Neural crest cell (in vitro differentiated cells): Measurements from ENCODE around the gene SPAM1. TPM values are rescaled to one million over a fixed set of nuclear protein-coding genes. Genes with fewer than 3 reads are reported as not detected.

Experiments
- DNase-seq: peaks from one replicate; pipeline ENCODE4 v3.0.0; 2021; ENCODE audit warnings: low read depth, mixed read lengths, low spot score
- H3K27ac Mint-ChIP-seq: one replicate; pipeline ENCODE4 v1.8.0; 2021; ENCODE audit warnings: mild to moderate bottlenecking, mixed read lengths; ENCODE audit not compliant: unreplicated experiment
- H3K27me3 Mint-ChIP-seq: 2 replicates; pipeline ENCODE4 v1.8.0; 2021; ENCODE audit warnings: low read depth, mild to moderate bottlenecking, mixed read lengths
- H3K36me3 Mint-ChIP-seq: 2 replicates; pipeline ENCODE4 v1.8.0; 2021; ENCODE audit warnings: low read depth, mild to moderate bottlenecking, mixed read lengths
- H3K4me1 Mint-ChIP-seq: 2 replicates; pipeline ENCODE4 v1.8.0; 2021; ENCODE audit warnings: mixed read lengths
- H3K4me3 Mint-ChIP-seq: one replicate; pipeline ENCODE4 v1.8.0; 2021; ENCODE audit warnings: mild to moderate bottlenecking, mixed read lengths
- H3K9me3 Mint-ChIP-seq: 2 replicates; pipeline ENCODE4 v1.8.0; 2021; ENCODE audit warnings: mixed read lengths
- CTCF ChIP-seq: fragments of 200-600 bp; sonication (generic); conservative IDR thresholded peaks from 2 replicates; pipeline ENCODE4 v1.5.0; 2021; ENCODE audit warnings: antibody characterized with exemption, mild to moderate bottlenecking
- total RNA-seq: library from RNA; stranded (reverse); gene quantifications from 2 replicates; pipeline ENCODE4 v1.2.1, GENCODE V29; 2021

SPAM1 gene
- total RNA-seq, 1 donor from 2014 or later = not detected

- H3K27me3 Mint-ChIP-seq = no peaks in the 10 kb centered on the region
- no peak for DNase-seq
- TF ChIP-seq CTCF = no peak
- no peak overlapping the region for H3K4me3 Mint-ChIP-seq
- H3K27ac Mint-ChIP-seq = no peak overlapping the region
- no peaks in the 10 kb centered on the region for H3K4me1 Mint-ChIP-seq
- H3K9me3 Mint-ChIP-seq = no peaks in the 10 kb centered on the region
- H3K36me3 Mint-ChIP-seq = no peaks in the 10 kb centered on the region
Measured at GRCh38 chr7:123972831-123973230, 47.8 kb downstream of the SPAM1 start.

GRCh38 chr7:123974326-123974908, 49.4 kb downstream of the SPAM1 start:
- DNase-seq = no peak
- H3K4me3 Mint-ChIP-seq = no peak overlapping the region
- TF ChIP-seq CTCF = no peak
- no peaks in the 10 kb centered on the region for H3K4me1 Mint-ChIP-seq
- peaks cover 3% of the 10 kb centered on the region for H3K9me3 Mint-ChIP-seq
- H3K27me3 Mint-ChIP-seq = no peaks in the 10 kb centered on the region
- H3K36me3 Mint-ChIP-seq = no peaks in the 10 kb centered on the region
- no peak overlapping the region for H3K27ac Mint-ChIP-seq

DNA sequence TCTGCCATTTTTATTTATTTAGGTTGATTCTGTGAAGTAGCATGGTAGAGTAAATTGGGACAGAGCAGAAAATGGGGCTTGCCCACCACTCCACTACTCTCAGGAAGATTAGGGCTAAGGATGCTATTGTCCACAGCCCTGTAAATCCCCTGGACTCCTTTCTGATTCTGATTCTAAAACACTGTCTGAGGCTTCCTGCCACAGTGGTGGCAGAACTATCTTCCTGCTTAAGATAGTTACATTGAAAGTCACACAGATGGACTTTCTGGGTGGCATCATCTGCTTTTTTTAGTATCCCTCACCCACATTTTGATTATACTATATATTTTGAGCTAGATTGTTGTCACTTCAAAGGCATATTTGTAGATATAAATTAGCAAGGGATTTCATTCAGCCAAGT, 50.0 kb downstream of the SPAM1 start:
- no peak overlapping the region for H3K27ac Mint-ChIP-seq
- no peak overlapping the region for H3K4me3 Mint-ChIP-seq
- no peak for DNase-seq
- H3K27me3 Mint-ChIP-seq = no peaks in the 10 kb centered on the region
- H3K36me3 Mint-ChIP-seq = no peaks in the 10 kb centered on the region
- no peak for TF ChIP-seq CTCF
- no peaks in the 10 kb centered on the region for H3K4me1 Mint-ChIP-seq
- H3K9me3 Mint-ChIP-seq = peaks cover 3% of the 10 kb centered on the region

GRCh38 chr7:123977081-123977480, 52.0 kb downstream of the SPAM1 start:
- no peaks in the 10 kb centered on the region for H3K4me1 Mint-ChIP-seq
- H3K9me3 Mint-ChIP-seq = peaks cover 4% of the 10 kb centered on the region
- no peak overlapping the region for H3K27ac Mint-ChIP-seq
- no peak for TF ChIP-seq CTCF
- no peak for DNase-seq
- H3K4me3 Mint-ChIP-seq = no peak overlapping the region
- peaks cover 1% of the 10 kb centered on the region for H3K36me3 Mint-ChIP-seq
- H3K27me3 Mint-ChIP-seq = no peaks in the 10 kb centered on the region

DNA sequence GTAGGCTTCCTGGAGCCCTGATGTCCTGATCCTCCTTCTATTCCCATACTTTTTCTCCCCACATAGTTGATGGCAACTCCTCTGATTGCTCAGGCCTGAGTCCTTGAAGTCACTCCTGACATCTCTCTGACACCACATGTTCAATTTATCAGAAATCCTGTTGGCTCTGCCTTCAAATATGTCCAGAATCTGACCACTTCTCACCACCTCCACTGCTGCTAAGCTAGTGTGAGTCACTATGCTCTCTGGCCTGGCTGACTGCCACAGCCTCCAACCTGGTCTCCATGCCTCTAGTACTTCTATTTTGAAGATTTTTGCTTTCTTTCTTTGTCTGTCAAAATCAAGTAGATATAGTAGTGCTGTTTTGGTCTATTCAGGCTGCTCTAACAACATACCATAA, 54.8 kb downstream of the SPAM1 start:
- Mint-ChIP-seq H3K4me1 (no peaks in the 10 kb centered on the region), H3K27me3 (no peaks in the 10 kb centered on the region), H3K36me3 (peaks cover 2% of the 10 kb centered on the region), H3K9me3 (peaks cover 10% of the 10 kb centered on the region), H3K27ac (no peak overlapping the region), H3K4me3 (no peak overlapping the region)
- TF ChIP-seq CTCF = no peak
- no peak for DNase-seq
